ENCODE results near the gene FLVCR2.

- TF ChIP-seq CTCF (IDR thresholded peaks at IDR 0.05) (no peak), POLR2A (IDR thresholded peaks at IDR 0.05) (no peak)
Observed at GRCh38 chr14:75553157-75553556, 25.3 kb upstream of the FLVCR2 start.
